Tibial nerve (tissue), 4 donors: ENCODE results near the gene FOXRED2. TPM values are rescaled to one million over a fixed set of nuclear protein-coding genes. Genes with fewer than 3 reads are reported as not detected.
A peak's percentile ranks its signal among the peaks of the same experiment; 100 is the strongest.

Experiments used
- DNase-seq, 2 donors: peaks; one replicate each; pipeline ENCODE4 v3.0.0-alpha.2; 2019; ENCODE audit warnings: low spot score in 2 of 2
- H3K27ac ChIP-seq, 4 donors: fragments of 200-600 bp; sonication (generic) in 3 of 4; one replicate each; pipeline ENCODE4 v1.5.1; 2017 to 2019; ENCODE audit warnings: mild to moderate bottlenecking in 1 of 4
- H3K27me3 ChIP-seq, 2 donors: fragments of 200-600 bp; sonication (generic) in 1 of 2; one replicate each; pipeline versions ENCODE4 v1.5.1 to v1.6.0; 2017 to 2019
- H3K36me3 ChIP-seq, 3 donors: fragments of 200-600 bp; sonication (generic); one replicate each; pipeline ENCODE4 v1.5.1; 2018 to 2019
- H3K4me1 ChIP-seq, 4 donors: fragments of 200-600 bp; sonication (generic) in 3 of 4; one replicate each; pipeline ENCODE4 v1.5.1; 2017 to 2019
- H3K4me3 ChIP-seq, 4 donors: fragments of 200-600 bp; sonication (generic) in 3 of 4; one replicate each; pipeline ENCODE4 v1.5.1; 2017 to 2019; ENCODE audit warnings: mild to moderate bottlenecking in 1 of 4, moderate library complexity in 1 of 4
- H3K9me3 ChIP-seq, 4 donors: fragments of 200-600 bp; sonication (generic) in 3 of 4; one replicate each; pipeline ENCODE4 v1.5.1; 2017 to 2019
- CTCF ChIP-seq, 5 experiments: fragments of 200-600 bp in 3 of 5; fragments of 450-650 bp in 2 of 5; sonication (generic) in 3 of 5; IDR thresholded peaks; one replicate each; pipeline ENCODE4 v1.5.1; 2016 to 2019; ENCODE audit warnings: antibody characterized with exemption in 5 of 5, mild to moderate bottlenecking in 3 of 5, moderate library complexity in 2 of 5
- EP300 ChIP-seq, 2 donors: sonication (generic); formaldehyde crosslinking; IDR thresholded peaks; one replicate each; pipeline ENCODE4 v1.6.1; 2017; ENCODE audit warnings: antibody characterized with exemption in 2 of 2, mild to moderate bottlenecking in 1 of 2
- POLR2A ChIP-seq, 2 donors: fragments of 450-650 bp; IDR thresholded peaks; one replicate each; pipeline ENCODE4 v1.6.1; 2017; ENCODE audit warnings: antibody characterized with exemption in 2 of 2, mild to moderate bottlenecking in 2 of 2, moderate library complexity in 2 of 2
- whole genome bisulfite sequencing, 2 donors: methylation state at CpG; one replicate each; pipeline ENCODE4 v1.1.5; 2018; 5-methylcytosine and 5-hydroxymethylcytosine counted together
- total RNA-seq, 4 donors: library from RNA; depleted of rRNA; stranded (reverse); fragments of >200 nt; gene quantifications; one replicate each; pipeline ENCODE4 v1.1.0, GENCODE V29; 2016

FOXRED2 gene
- total RNA-seq, 4 donors from 2014 or later = 3.1 to 13.7 (median 13.1) TPM

GRCh38 chr22:36466258-36466657 is 40.6 kb downstream of the FOXRED2 start:
- Histone ChIP-seq H3K4me1 (peaks cover 0 to 68% (median 7%) of the 10 kb centered on the region in 4 donors), H3K27me3 (no peaks in the 10 kb centered on the region), H3K36me3 (peaks cover 0 to 36% (median 4%) of the 10 kb centered on the region in 3 donors), H3K9me3 (no peaks in the 10 kb centered on the region), H3K4me3 (no peak overlapping the region), H3K27ac (peak overlapping the region in 3 of 4 donors; percentile 16 to 74 (median 70))
- 74 to 79% methylated on average over 4 to 7 of the region's 7 CpGs for WGBS, 2 donors
- no peak for DNase-seq
- no peak for TF ChIP-seq CTCF (IDR thresholded peaks at IDR 0.05)
- no peak for TF ChIP-seq EP300 (IDR thresholded peaks at IDR 0.05)
- TF ChIP-seq POLR2A (IDR thresholded peaks at IDR 0.05) = no peak

GRCh38 chr22:36465232-36466021 is 41.4 kb downstream of the FOXRED2 start:
- Histone ChIP-seq H3K27ac (peak overlapping the region; percentile 16 to 74 (median 62)), H3K9me3 (no peaks in the 10 kb centered on the region), H3K36me3 (peaks cover 0 to 28% (median 4%) of the 10 kb centered on the region in 3 donors), H3K4me3 (no peak overlapping the region), H3K27me3 (no peaks in the 10 kb centered on the region), H3K4me1 (peaks cover 0 to 62% (median 7%) of the 10 kb centered on the region in 4 donors)
- no peak for DNase-seq
- 50 to 57% methylated on average over 19 to 25 of the region's 25 CpGs for WGBS, 2 donors
- TF ChIP-seq CTCF (IDR thresholded peaks at IDR 0.05) (no peak), EP300 (IDR thresholded peaks at IDR 0.05) (no peak), POLR2A (IDR thresholded peaks at IDR 0.05) (no peak)

- Histone ChIP-seq H3K27me3 (no peaks in the 10 kb centered on the region), H3K4me1 (peaks cover 0 to 55% (median 4%) of the 10 kb centered on the region in 4 donors), H3K9me3 (no peaks in the 10 kb centered on the region), H3K4me3 (no peak overlapping the region), H3K27ac (peak overlapping the region; percentile 16 to 74 (median 62)), H3K36me3 (peaks cover 0 to 28% (median 4%) of the 10 kb centered on the region in 3 donors)
- 83% methylated on average over 18 to 20 of the region's 20 CpGs for WGBS, 2 donors
- DNase-seq = no peak
- TF ChIP-seq POLR2A (IDR thresholded peaks at IDR 0.05) (no peak), CTCF (IDR thresholded peaks at IDR 0.05) (no peak), EP300 (IDR thresholded peaks at IDR 0.05) (no peak)
Measured at GRCh38 chr22:36464715-36465231, 42.1 kb downstream of the FOXRED2 start.

GRCh38 chr22:36463783-36464184 is 43.1 kb downstream of the FOXRED2 start:
- Histone ChIP-seq H3K27ac (peak overlapping the region in 1 of 4 donors; percentile 74), H3K36me3 (peaks cover 0 to 28% (median 4%) of the 10 kb centered on the region in 3 donors), H3K27me3 (no peaks in the 10 kb centered on the region), H3K4me3 (no peak overlapping the region), H3K4me1 (peaks cover 0 to 45% (median 3%) of the 10 kb centered on the region in 4 donors), H3K9me3 (no peaks in the 10 kb centered on the region)
- DNase-seq = no peak
- WGBS, 2 donors = 60 to 63% methylated on average over 17 of the region's 17 CpGs
- TF ChIP-seq EP300 (IDR thresholded peaks at IDR 0.05) (peak in 1 of 2 donors; percentile 68), POLR2A (IDR thresholded peaks at IDR 0.05) (no peak), CTCF (IDR thresholded peaks at IDR 0.05) (no peak)
